Activated CD8-positive, alpha-beta T cell treated with anti-CD3 and anti-CD28 coated beads for 36 hours (primary cell): ENCODE measurements around the gene PAQR9. TPM values are rescaled to one million over a fixed set of nuclear protein-coding genes. Genes with fewer than 3 reads are reported as not detected.

Experiments used
- ATAC-seq: fragments of 200-7000 bp; cut with Tn5 transposase; one replicate; pipeline ENCODE4 v1.10.0; 2021; ENCODE audit warnings: mild to moderate bottlenecking, moderate library complexity
- CTCF ChIA-PET: fragments of 350-600 bp; sonication (Branson Sonifier 250); formaldehyde crosslinking; loops from one replicate; lab custom pipeline; 2021; ENCODE audit warnings: antibody characterized with exemption; lab: Charles Lee
- POLR2A ChIA-PET: fragments of 350-600 bp; sonication (Branson Sonifier 250); formaldehyde crosslinking; loops from one replicate; lab custom pipeline; 2021; ENCODE audit warnings: antibody characterized with exemption; lab: Charles Lee
- DNase-seq: peaks from one replicate; pipeline ENCODE4 v3.0.0-alpha.2; 2020
- H3K27ac Mint-ChIP-seq: one replicate; pipeline ENCODE4 v1.8.0; 2021; ENCODE audit warnings: mild to moderate bottlenecking, mixed read lengths
- H3K27me3 Mint-ChIP-seq: one replicate; pipeline ENCODE4 v1.8.0; 2021; ENCODE audit warnings: mixed read lengths
- H3K36me3 Mint-ChIP-seq: one replicate; pipeline ENCODE4 v1.8.0; 2021; ENCODE audit warnings: low read depth, mixed read lengths
- H3K4me1 Mint-ChIP-seq: one replicate; pipeline ENCODE4 v1.8.0; 2021; ENCODE audit warnings: low read depth, mixed read lengths
- H3K4me3 Mint-ChIP-seq: one replicate; pipeline ENCODE4 v1.8.0; 2021; ENCODE audit warnings: mild to moderate bottlenecking, moderate library complexity, mixed read lengths
- H3K9me3 Mint-ChIP-seq: one replicate; pipeline ENCODE4 v1.8.0; 2021; ENCODE audit warnings: mixed read lengths
- CTCF ChIP-seq: fragments of 200-600 bp; IDR thresholded peaks from one replicate; pipeline ENCODE4 v1.8.0; 2022; ENCODE audit warnings: antibody characterized with exemption, mild to moderate bottlenecking
- intact Hi-C: fragments of 100-400 bp; cut with micrococcal nuclease; formaldehyde crosslinking; loops from one replicate; pipeline ENCODE4 v1.10.0; 2022
- total RNA-seq, 2 experiments: library from RNA; stranded (reverse); gene quantifications; one replicate each; pipeline ENCODE4 v1.2.3, GENCODE V29; 2021

Gene PAQR9
- total RNA-seq: not detected

GRCh38 chr3:142963516-142964448 is at the start of gene PAQR9:
Gene PAQR9 (minus strand): TSS chr3:142963674. CDS start chr3:142963336, 338 bp downstream.
- Mint-ChIP-seq H3K27me3 (peaks cover 46% of the 10 kb centered on the region), H3K36me3 (no peaks in the 10 kb centered on the region), H3K27ac (no peak within 1 kb of the TSS), H3K4me3 (peak within 1 kb of the TSS; percentile 70), H3K4me1 (peaks cover 3% of the 10 kb centered on the region), H3K9me3 (no peaks in the 10 kb centered on the region)
- ATAC-seq (peak; percentile 49), DNase-seq (peak; percentile 23)
- intact Hi-C loops: no loop called here
- ChIA-PET CTCF (interaction anchor here (0.9 to 1.4 kb wide), 2 partner anchors 12 to 30 kb away, joined by 3 to 4 read pairs; no protein-coding TSS in a partner anchor), POLR2A (no interaction called here)
- no peak for TF ChIP-seq CTCF

- TF ChIP-seq CTCF: no peak
- H3K9me3 Mint-ChIP-seq: no peaks in the 10 kb centered on the region
- no peak for ATAC-seq
- peaks cover 25% of the 10 kb centered on the region for H3K36me3 Mint-ChIP-seq
- no peaks in the 10 kb centered on the region for H3K27me3 Mint-ChIP-seq
- ChIA-PET POLR2A (interaction anchor here (5.1 kb wide), 1 partner anchor 10 kb away, joined by 30 read pairs; the partner anchor contains the start of gene U2SURP), CTCF (interaction anchor here (0.7 to 2.8 kb wide), 6 partner anchors 9 to 1008 kb away, joined by 3 to 10 read pairs (median 4); partner anchors contain the start of gene U2SURP)
- DNase-seq: no peak
- no peak overlapping the region for H3K4me3 Mint-ChIP-seq
- peak overlapping the region; percentile 77 for H3K27ac Mint-ChIP-seq
- intact Hi-C loops: no loop called here
- peaks cover 63% of the 10 kb centered on the region for H3K4me1 Mint-ChIP-seq
Observed at GRCh38 chr3:143011705-143012104, 48.2 kb upstream of the PAQR9 start.

DNA sequence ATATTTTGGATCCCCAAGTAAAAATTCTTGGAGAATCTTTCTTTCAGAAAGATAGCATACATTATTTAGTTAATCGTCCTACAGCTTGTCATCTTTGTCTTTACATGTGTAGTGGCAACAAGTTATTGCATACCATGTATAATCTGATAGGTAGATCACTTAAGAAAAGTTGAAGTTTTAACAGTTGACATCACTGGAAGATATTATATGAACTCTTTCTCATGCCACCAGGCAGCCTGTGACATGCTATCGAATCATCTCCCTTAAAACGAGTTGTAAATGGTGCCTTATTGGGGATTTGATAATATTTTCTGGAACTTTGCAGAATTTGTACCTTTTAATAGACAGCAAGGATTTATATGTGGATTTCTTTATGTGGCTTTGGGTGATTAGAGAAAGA is 46.5 kb upstream of the PAQR9 start:
- peaks cover 76% of the 10 kb centered on the region for H3K4me1 Mint-ChIP-seq
- intact Hi-C loops: no loop called here

GRCh38 chr3:143004823-143005222 is 41.3 kb upstream of the PAQR9 start:
- POLR2A ChIA-PET: interaction anchor here (1.3 to 1.4 kb wide), 2 partner anchors 26 to 62 kb away, joined by 3 read pairs; no protein-coding TSS in a partner anchor
- intact Hi-C loops: loop anchor here (5.0 kb wide), 2 partner anchors 428 to 558 kb away; partner anchors contain the start of genes ATR and XRN1
- Mint-ChIP-seq H3K27ac (no peak overlapping the region), H3K4me3 (peak overlapping the region; percentile 49), H3K4me1 (peaks cover 57% of the 10 kb centered on the region), H3K27me3 (no peaks in the 10 kb centered on the region), H3K36me3 (peaks cover 28% of the 10 kb centered on the region), H3K9me3 (no peaks in the 10 kb centered on the region)
- ATAC-seq: no peak
- CTCF ChIA-PET: interaction anchor here (0.7 to 1.9 kb wide), 3 partner anchors 9 to 17 kb away, joined by 3 to 6 read pairs (median 3); no protein-coding TSS in a partner anchor
- DNase-seq: no peak
- TF ChIP-seq CTCF: no peak

More for the DNA sequence above, 46.5 kb upstream of the PAQR9 start:
- DNase-seq (no peak), ATAC-seq (no peak)
- Mint-ChIP-seq H3K9me3 (no peaks in the 10 kb centered on the region), H3K27me3 (no peaks in the 10 kb centered on the region), H3K27ac (peak overlapping the region; percentile 6), H3K36me3 (peaks cover 29% of the 10 kb centered on the region), H3K4me3 (no peak overlapping the region)
- CTCF ChIA-PET: interaction anchor here (1.3 kb wide), 1 partner anchor 8 kb away, joined by 6 read pairs; the partner anchor contains the start of gene U2SURP
- POLR2A ChIA-PET: interaction anchor here (5.1 kb wide), 1 partner anchor 8 kb away, joined by 30 read pairs; the partner anchor contains the start of gene U2SURP
- TF ChIP-seq CTCF: no peak
